Measurements from ENCODE around the gene WNT7A. TPM values are rescaled to one million over a fixed set of nuclear protein-coding genes. Genes with fewer than 3 reads are reported as not detected.

The WNT7A gene
- total and polyA plus RNA-seq, 8 donors = 0.34 to 5.5 (median 0.71) TPM

- Histone ChIP-seq H3K36me3 (no peaks in the 10 kb centered on the region), H3K27me3 (peaks cover 4 to 53% of the 10 kb centered on the region in 2 donors), H3K4me3 (no peak overlapping the region), H3K4me1 (no peaks in the 10 kb centered on the region), H3K27ac (no peak overlapping the region), H3K9me3 (no peaks in the 10 kb centered on the region)
- DNase-seq = no peak
- intact Hi-C loops (cut with DNase I) = no loop called here
- no peak for TF ChIP-seq CTCF (IDR thresholded peaks at IDR 0.05)
- ATAC-seq = no peak
Measured at GRCh38 chr3:13796701-13797460, 83.0 kb downstream of the WNT7A start.

GRCh38 chr3:13795816-13796215 lies 84.1 kb downstream of the WNT7A start:
- no peak for TF ChIP-seq CTCF (IDR thresholded peaks at IDR 0.05)
- no peak for ATAC-seq
- Histone ChIP-seq H3K27ac (no peak overlapping the region), H3K27me3 (peaks cover 4 to 61% of the 10 kb centered on the region in 2 donors), H3K4me1 (no peaks in the 10 kb centered on the region), H3K4me3 (no peak overlapping the region), H3K36me3 (no peaks in the 10 kb centered on the region), H3K9me3 (no peaks in the 10 kb centered on the region)
- no peak for DNase-seq
- intact Hi-C loops (cut with DNase I) = no loop called here

GRCh38 chr3:13794322-13794721 lies 85.5 kb downstream of the WNT7A start:
- H3K4me1 ChIP-seq = no peaks in the 10 kb centered on the region
- intact Hi-C loops (cut with DNase I) = no loop called here
- TF ChIP-seq CTCF (IDR thresholded peaks at IDR 0.05) = no peak
- ATAC-seq (no peak), DNase-seq (no peak)
- no peaks in the 10 kb centered on the region for H3K9me3 ChIP-seq
- no peak overlapping the region for H3K4me3 ChIP-seq
- no peaks in the 10 kb centered on the region for H3K36me3 ChIP-seq
- H3K27ac ChIP-seq = no peak overlapping the region
- peaks cover 4 to 76% of the 10 kb centered on the region in 2 donors for H3K27me3 ChIP-seq

- peaks cover 4 to 83% of the 10 kb centered on the region in 2 donors for H3K27me3 ChIP-seq
- TF ChIP-seq CTCF (IDR thresholded peaks at IDR 0.05) = no peak
- H3K4me1 ChIP-seq = no peaks in the 10 kb centered on the region
- H3K9me3 ChIP-seq = no peaks in the 10 kb centered on the region
- no peak overlapping the region for H3K27ac ChIP-seq
- no peak for DNase-seq
- no peak overlapping the region for H3K4me3 ChIP-seq
- H3K36me3 ChIP-seq = no peaks in the 10 kb centered on the region
- ATAC-seq = no peak
- intact Hi-C loops (cut with DNase I) = no loop called here
Measured at GRCh38 chr3:13793451-13793850, 86.4 kb downstream of the WNT7A start.

- Histone ChIP-seq H3K36me3 (no peaks in the 10 kb centered on the region), H3K27me3 (peaks cover 4 to 83% of the 10 kb centered on the region in 2 donors), H3K4me3 (no peak overlapping the region), H3K9me3 (no peaks in the 10 kb centered on the region), H3K4me1 (no peaks in the 10 kb centered on the region), H3K27ac (no peak overlapping the region)
- peak in 1 of 4 donors; percentile 10 for DNase-seq
- TF ChIP-seq CTCF (IDR thresholded peaks at IDR 0.05) = no peak
- intact Hi-C loops (cut with DNase I) = no loop called here
- ATAC-seq = no peak
Measured at GRCh38 chr3:13792512-13793371, 87.1 kb downstream of the WNT7A start.
